NCI-H82 treated with DMSO at 0.1 percent for 48 hours (cell line): ENCODE results near the gene CACNA2D1.

Source experiments
- DNase-seq: peaks from one replicate; lab custom pipeline; 2025; ENCODE audit not compliant: unreplicated experiment; lab: John Stamatoyannopoulos, UW

The CACNA2D1 gene

DNA sequence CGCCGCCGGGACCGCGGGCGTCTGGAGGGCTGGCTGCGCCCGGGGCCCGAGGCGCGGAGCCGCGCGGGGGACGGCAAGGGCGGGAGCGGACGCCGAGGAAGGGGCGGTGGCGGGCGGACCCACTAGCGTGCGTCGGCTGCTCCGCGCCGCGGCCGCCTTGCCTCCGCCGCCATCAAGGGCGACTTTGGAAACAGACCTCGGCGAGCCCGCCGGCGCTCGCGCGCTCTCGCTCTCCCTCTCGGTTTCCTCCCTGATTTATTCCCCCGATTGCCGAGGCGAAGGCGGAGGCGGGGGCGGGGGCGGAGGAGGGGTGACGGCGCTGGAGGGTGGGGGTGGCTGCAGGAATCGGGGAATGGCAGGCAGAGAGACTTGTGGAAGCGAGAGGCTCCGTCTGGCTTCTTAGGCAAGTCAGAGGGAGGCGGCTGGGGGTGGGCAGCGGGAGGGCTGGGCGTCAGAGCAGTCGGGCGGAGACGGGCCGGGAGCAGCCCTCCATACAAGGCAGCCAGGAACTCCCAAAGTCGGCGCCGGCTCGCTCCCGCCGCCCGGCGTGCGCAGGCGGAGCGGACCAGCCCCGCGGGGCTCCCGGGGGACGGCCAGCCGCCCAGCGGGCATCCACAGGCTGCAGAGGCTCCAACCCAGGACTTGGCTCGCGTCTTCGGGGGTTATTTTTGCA lies at the start of gene CACNA2D1:
TSS of gene CACNA2D1 (minus strand) at position 231 of the 673 bp plus-strand sequence.
- peak; percentile 83 for DNase-seq

DNA sequence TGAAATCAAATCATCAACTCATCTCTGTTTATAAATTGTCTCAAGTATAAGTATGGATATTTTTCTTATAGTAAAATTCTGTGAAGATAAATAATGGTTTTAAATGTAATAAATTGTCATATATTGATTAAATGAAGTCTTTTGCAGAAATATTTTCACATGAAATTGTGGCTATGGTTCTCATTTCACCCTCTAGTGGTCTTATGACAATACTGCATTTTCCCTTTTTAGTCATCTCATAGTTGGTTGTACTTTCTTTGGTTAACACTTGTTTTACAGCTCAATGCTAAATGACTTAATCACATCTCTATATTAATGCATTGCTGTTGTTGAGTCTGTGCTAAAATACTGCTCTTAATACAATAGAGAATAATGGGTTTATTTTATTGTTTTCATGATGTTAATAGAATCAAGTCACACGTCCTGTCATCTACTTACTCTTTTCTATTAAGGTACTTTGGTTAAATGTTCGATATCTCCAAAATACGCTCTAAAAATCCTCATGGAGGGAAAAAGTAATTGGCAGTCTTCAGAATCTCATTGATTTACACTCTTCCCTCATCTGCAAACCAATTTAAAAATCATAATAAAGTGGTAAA lies 38.0 kb upstream of the CACNA2D1 start:
- no peak for DNase-seq

DNA sequence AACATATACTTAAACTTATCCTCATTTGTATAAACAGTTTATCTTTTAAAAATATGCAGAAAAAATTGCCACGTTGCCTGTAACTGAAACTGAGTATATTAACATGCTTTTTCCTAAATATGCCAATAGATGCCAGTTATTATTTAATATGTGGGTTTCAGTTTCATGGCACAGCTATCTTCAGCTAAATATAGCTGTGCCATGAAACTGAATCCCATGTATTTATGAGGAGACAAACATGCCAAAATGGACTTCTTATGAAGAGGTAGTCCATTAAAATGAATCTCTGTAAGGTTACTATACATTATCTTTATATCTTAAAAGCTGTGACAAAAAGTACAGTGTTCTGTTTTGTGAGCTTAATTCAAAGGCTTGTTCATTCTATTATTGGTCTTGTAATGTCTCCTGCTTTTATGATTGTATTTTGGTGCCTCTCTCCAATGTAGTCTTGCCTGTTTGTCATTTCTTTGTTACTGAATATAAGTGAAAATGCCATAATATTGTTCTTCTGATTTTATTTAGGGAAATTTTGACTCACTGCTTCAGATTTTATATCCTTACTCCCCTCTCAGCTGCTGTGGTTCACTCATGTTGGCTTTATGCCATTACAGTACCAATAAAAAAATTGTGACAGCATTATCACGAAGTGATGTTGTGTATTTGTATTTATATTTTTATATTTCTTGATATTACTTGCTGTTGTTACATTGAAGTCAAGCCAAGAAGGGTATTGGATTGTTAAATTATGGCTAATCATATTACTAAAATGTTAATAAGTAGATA lies 34.3 kb upstream of the CACNA2D1 start:
- no peak for DNase-seq

DNA sequence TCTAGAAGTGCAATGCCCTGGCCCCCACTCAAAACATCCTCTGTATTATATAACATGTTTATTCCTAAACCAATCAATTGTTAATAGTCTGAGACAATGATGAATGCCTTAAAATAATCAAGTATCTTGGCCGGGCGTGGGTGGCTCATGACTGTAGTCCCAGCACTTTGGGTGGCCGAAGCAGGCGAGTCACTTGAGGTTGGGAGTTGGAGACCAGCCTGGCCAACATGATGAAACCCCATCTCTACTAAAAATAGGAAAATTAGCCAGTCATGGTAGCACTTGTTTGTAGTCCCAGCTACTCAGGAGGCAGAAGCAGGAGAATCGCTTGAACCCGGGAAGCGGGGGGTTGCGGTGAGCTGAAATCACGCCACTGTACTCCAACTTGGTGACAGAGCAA lies 29.4 kb upstream of the CACNA2D1 start:
- DNase-seq = no peak

DNA sequence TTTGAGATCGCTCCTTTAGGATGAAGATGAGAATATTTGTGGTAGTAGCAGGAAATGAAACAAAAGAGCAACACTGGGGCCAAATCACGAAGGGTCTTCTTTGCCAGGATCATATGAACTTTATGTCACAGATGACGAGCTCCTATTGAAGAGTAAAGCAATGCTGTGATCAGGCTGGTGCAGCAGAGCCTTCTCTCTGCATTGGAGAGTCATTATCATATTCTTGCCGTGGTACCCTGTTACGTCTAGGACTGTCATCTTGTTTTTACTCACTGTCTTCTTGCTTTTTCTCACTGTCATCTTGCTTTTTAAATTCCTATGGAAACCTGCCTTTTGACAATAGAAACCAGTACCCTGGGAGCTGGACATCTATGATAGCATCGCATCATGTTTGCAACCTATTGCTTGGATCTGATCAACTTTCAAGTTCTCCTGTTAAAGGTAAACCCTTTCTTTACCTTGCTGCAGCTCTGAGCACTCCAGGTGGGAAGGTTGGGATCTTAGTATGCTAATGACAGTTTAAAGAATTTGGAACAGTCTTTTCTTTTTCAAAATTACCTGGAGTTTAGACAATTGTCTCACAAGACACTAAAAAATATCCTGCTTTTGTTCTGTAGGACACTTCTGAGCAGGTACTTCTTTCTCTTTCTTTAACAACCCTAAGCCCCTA lies 27.9 kb upstream of the CACNA2D1 start:
- DNase-seq = no peak

DNA sequence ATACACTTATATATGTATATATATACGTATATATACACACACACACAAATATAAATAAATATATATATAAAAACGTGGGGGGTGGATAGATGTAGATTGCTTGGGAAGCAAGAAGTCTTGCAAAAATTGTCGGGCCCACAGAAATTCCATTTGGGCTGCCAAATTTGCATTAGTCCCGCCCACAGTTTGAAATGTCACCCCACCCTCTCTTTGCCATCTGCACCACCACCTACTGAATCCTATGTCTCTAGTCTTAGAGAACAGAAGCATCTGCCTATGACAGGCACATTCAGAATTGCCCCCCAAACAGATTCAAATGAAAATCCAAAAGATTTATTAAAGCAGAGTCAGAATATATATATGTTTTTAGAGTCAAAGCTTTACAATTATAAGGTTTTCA lies 25.6 kb upstream of the CACNA2D1 start:
- DNase-seq = no peak

DNA sequence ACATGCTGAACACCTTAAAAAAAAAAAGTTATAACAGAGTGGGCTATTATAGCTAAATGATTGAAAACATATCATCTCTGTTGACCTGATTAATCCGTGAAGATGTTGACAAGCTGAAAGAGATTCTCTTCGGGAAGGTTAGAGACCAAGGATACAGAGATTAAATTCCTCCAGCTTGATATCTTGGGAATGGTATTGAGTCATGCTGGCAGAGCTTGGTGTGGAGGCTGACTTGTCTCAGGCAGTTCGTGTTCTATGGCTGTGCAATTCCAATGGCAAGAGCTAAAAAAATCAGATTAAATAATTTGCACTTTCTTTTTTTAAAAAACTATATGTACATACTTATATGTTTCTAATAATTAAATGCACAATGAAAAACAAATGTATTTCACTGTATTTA lies 24.9 kb upstream of the CACNA2D1 start:
- DNase-seq = no peak

DNA sequence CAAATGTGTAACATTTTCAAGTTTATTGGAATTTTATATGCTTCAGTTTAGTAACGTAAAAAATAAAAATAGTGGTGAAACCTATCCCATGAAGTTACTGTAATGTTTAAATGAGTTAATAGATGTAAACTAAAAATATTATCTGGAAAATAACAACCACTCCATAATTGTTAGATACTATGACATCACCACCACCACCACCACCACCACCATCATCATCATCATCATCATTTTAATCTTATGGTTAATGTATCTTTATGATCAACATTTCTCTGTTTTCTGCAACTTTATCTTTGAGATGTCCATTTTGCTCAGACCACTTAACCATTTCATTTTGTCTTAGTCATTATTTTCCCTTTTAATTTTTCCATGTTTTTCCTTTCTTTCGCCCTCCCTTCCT lies 23.4 kb upstream of the CACNA2D1 start:
- DNase-seq = no peak

DNA sequence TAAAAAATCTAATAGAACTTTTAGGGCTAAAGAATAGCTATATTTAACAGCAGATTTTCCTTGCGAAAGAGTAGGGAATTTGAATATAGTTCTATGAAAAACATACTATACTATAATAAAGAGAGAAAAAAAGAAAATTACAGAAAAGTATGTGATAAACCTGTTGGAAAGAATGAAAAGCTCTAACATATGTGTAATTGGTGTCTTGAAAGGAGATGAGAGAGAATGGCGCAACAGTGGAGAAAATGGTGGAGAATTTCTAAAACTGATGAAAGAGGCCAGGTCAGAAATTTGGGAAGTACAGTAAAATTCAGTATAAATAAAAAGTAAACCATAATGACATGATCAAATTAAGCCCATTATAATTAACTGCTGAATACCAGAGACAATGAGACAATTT lies 20.8 kb upstream of the CACNA2D1 start:
- no peak for DNase-seq

DNA sequence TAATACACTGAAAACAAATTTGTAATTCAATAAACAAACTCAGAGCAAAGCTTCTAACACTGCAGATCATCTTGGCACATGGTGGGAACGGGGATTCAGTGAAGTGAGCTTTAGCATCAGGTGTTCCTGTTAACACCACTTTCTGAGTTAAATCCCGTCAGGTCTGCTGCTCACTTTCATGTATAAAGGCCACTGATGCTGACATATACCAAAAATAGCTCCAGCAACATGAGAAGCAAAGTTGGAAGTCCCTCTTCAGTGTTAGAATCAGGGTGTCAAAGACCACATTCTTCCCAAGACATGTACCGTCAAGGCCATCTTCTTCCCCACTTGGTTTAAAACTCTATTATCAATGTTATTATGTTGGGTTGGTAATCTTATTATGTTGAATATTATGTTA lies 11.7 kb upstream of the CACNA2D1 start:
- no peak for DNase-seq

DNA sequence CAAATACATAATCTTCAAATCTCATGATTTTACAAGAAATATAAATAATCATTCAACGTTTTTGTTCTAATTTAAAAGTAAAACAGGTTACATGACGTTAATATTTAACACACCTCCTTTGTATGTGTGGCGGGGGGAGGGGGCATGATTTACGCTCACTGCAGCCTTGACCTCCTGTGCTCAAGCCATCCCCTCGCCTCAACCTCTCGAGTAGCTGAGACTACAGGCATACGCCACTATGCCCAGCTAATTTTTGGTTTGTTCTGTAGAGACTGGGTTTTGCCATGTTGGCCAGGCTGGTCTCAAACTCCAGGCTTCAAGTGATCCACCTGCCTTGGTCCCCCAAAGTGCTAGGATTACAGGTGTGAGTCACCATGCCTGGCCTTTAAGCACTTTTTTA lies 7.2 kb upstream of the CACNA2D1 start:
- DNase-seq = no peak

DNA sequence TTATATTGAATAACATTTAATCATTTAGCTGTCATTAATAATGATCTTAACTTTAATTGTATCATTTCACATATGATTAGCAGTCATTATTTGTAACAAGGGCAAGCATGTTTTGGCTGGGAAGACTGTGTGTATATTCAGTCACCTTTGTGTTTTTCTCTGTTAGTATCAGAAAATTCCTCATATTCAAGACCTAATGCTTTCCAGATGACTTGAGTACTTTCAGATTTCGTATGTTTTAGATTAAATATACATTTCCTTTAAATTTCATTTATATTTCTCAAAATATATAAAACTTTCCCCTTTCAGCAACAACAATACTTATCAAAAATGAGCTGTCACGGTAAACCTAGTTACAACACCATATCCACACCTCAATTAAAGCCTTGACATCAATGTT lies 6.3 kb upstream of the CACNA2D1 start:
- no peak for DNase-seq

DNA sequence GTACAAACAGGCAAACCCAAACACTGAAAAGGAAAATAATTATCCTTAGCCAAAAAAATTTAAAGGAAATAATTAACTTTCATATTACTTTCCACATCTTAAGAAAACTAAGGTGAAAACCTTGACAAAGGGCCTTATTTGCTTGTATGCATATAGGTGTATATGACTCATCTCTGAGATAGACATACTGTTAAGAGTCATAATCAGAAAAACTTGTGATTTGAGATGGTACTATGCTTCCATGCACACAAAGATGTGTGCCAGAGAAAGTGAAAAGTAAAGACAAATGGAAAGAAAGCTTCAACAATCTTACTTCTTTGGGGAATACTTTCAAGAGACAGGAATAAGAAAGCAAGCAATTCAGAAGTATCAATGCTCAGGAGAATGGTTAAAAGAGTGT lies 3.3 kb upstream of the CACNA2D1 start:
- DNase-seq = no peak

DNA sequence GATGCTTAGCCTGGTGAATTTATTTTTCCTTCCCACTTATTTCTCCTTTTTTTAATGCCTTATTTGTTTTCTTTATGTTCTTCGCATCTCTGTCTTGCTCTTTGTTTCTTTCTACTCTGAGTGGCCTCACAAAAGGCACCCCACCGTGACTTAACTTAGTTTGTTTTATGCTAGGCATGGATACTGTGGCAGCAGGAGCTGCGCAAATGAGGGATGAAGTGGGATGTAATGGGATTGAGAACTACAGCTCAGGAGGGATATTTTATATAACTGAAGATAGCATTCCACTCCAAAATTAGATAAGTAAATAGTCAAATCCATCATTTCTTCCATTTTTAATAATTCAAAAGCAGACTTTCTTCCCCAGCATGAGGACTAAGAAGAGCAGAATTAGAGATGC lies 1.7 kb upstream of the CACNA2D1 start:
- peak; percentile 62 for DNase-seq

DNA sequence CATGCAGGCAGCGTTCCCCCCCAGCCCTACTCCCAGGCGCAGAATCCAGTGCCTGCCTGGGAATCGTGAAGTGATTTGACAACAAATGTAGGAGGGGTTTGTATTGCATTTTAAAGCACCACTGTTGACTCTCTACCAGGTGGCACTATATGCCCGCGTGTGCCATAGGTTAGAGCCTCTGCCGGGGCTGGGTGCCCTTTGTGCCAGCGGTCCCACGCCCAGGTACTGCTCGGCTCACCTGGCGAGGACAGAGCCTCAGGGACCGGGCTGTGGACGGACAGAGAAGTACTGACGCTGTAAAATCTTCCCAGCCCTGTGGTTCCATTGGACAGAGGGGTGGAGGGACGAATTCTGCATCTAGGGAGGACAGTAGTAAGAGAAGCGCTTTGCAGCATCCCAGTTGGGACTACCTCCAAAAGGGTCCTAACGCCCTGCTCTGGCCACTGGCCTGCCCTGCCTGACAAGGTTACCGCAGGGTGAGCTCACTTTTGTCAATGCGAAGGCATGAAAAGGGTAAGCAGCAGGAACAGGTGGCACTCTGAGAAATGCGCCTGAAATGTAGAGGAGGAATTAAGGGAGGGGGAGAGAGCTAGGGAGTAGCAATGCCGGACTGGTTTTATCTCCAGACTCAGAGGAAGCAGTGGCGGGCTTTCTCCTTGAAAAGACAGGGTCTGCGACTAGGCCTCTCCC lies 788 bp upstream of the CACNA2D1 start:
- DNase-seq = peak; percentile 78

DNA sequence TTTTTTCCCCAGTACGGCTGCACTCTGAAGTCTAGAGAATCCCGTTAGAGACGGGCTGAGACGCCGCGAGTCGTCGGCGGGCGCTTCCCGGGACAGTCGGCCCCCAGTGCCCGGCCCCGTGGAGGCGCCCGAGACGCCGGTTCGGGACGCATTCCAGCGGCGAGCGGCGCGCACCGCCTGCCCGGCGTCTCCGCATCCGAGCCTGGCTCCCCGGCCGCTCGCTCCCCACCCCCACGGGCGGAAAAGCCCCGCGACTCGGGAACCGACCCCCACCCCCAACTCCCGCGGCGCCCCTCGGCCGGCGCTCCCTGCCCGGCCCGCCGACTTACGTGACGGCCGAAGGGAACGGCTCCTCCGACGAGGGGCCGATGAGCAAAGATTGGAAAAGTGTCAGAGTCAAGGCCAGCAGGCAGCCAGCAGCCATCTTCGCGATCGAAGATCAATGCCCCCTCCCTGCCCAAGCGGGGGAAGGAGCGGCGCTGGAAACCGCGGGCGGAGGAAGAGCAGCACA lies 486 bp downstream of the CACNA2D1 start:
- DNase-seq = no peak

DNA sequence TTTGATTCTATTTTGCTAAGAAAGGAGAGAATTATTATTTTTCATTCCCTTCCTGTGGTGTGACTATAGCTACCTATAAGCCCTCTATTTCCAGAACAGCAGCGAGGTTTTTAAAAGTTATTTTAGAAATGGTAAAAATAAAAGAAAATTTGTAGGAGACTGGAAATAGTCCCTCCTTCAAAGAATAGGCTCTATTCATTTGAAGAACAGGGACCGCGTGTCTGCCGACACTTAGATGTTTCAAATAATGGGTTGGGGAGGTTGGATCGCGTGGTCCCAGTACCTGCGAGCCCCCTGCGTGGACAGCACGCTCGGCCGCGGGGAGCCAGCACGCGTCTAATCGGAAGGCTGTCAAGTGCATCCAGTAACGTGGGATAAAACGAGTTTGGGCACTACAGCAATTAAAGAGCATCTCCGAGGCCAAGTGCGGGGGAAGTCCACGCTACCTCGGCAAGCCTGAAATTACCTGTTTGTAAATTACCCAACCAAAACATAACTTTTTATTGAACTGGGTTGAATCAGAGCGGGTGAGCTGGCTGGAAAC lies 1.0 kb downstream of the CACNA2D1 start:
- DNase-seq = no peak

DNA sequence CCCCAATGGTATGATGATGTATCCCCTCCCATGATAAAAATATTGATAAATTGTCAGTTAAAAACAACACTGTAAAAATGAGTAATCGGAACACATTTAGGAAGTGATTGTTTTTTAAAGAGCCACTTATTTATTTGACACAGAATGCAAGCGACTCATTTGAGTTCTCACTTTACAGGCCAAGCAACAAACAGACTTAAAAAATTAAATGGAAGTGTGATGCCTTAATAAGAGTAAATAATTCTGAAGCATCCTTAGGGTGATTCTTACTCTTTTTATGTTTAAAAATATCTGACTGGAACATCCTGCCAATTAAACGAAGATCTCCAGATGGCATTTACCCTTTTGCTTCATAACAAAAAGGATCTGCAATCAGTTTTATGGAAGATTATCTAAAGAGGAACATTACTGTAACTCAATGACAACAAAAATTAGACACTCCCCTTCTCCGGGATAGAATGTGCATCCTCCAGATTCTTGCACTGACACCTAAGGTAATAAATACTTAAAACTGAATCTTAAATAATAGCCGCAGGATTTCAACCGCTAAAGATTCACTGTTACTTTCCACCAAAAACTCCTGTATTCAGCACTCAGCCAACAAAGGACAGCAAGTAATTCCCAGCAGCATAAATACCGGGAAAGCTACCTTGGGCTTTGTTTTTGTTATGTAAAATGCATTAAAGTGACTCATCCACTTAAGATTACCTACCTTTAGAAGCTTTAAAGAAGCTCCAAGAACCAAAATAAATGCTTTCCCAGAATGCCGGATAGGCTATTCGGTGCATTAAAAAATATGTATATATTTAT lies 1.7 kb downstream of the CACNA2D1 start:
- no peak for DNase-seq

DNA sequence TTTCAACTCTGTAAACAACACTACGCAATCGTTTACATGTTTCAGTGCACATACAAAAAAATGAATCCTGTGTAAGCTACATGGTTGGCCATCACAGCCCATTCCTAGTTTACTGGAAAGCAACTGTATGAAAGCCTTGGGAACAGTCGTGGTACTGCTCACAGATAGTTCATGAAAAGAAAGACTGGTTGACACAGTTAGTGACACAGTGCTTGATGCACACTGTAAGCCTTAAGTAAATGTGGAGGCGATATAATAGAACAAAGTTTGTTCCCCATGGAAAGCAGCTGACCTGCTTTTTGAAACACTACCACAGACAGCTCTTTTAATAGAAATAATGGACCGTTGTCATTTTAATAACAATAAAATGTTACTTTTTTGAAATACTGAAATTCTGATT lies 5.1 kb downstream of the CACNA2D1 start:
- DNase-seq = no peak

DNA sequence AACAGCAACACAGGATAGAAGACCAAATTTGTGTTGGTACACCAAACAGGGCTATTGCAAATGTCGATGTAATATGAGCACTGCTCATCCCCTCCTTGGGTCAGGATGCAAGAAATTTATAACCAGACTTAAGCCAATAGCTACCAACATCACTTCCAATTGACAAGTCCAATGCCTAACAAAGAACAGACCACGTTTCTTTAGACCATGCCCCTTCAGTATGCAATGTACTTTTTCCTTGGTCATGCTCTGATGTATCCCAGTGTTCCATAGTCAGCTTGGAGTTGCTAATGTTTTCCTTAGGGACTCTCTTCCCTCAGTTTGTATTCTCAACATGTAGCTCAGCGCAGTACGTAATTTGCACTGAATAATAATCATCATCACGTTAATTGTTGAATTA lies 7.8 kb downstream of the CACNA2D1 start:
- no peak for DNase-seq
